IMR-90 (cell line): ENCODE results near the gene DDX10. TPM values are rescaled to one million over a fixed set of nuclear protein-coding genes. Genes with fewer than 3 reads are reported as not detected.

ENCODE experiments used
- ATAC-seq: fragments of 200-7000 bp; cut with Tn5 transposase; 2 replicates; pipeline ENCODE4 v1.9.1; 2020; ENCODE audit warnings: low read depth, mild to moderate bottlenecking, moderate library complexity
- BruUV-seq: library from RNA; stranded (reverse); fragments of 400-500 nt; replicated peaks from 2 replicates; lab custom pipeline; 2021; lab: Mats Ljungman, UMichigan
- CTCF ChIA-PET: fragments of 300-600 bp; formaldehyde crosslinking; extraction: SDS; loops from one replicate; lab custom pipeline; 2021; ENCODE audit warnings: antibody characterized with exemption; lab: Yijun Ruan, JAX
- POLR2A ChIA-PET: fragments of 300-600 bp; sonication (Branson Sonifier 250); formaldehyde crosslinking; loops from one replicate; lab custom pipeline; 2022; ENCODE audit warnings: antibody characterized with exemption; ENCODE audit not compliant: unreplicated experiment; lab: Charles Lee
- DNase-seq: peaks from one replicate; pipeline ENCODE4 v3.0.0; 2013
- H2AFZ ChIP-seq: replicated peaks from 2 replicates; pipeline ENCODE3; 2013; ENCODE audit warnings: low read length, mild to moderate bottlenecking; ENCODE audit not compliant: poor library complexity
- H2AK5ac ChIP-seq: 2 replicates; pipeline ENCODE4 v1.6.1; 2013; ENCODE audit warnings: low read depth, low read length, inconsistent platforms
- H2AK9ac ChIP-seq: replicated peaks from 2 replicates; pipeline ENCODE3; 2013; ENCODE audit warnings: mild to moderate bottlenecking, low read depth, low read length, moderate library complexity; ENCODE audit not compliant: poor library complexity
- H2BK120ac ChIP-seq: 2 replicates; pipeline ENCODE4 v1.6.1; 2013; ENCODE audit warnings: low read depth, low read length, inconsistent platforms
- H2BK15ac ChIP-seq: 3 replicates; pipeline ENCODE4 v1.6.1; 2013; ENCODE audit warnings: low read depth, low read length, inconsistent platforms
- H2BK20ac ChIP-seq: 2 replicates; pipeline ENCODE4 v1.6.1; 2013; ENCODE audit warnings: low read depth, mild to moderate bottlenecking, inconsistent platforms, low read length, moderate library complexity
- H2BK5ac ChIP-seq: 2 replicates; pipeline ENCODE4 v1.6.1; 2013; ENCODE audit warnings: mild to moderate bottlenecking, low read depth, low read length, inconsistent platforms; ENCODE audit not compliant: poor library complexity, severe bottlenecking
- H3K14ac ChIP-seq: replicated peaks from 2 replicates; pipeline ENCODE4 v1.6.1; 2013; ENCODE audit warnings: low read depth, low read length, inconsistent platforms
- H3K18ac ChIP-seq: 2 replicates; pipeline ENCODE4 v1.6.1; 2013; ENCODE audit warnings: low read depth, low read length, control low read depth
- H3K23ac ChIP-seq: 2 replicates; pipeline ENCODE4 v1.6.1; 2013; ENCODE audit warnings: low read depth, low read length, inconsistent platforms
- H3K27ac ChIP-seq: 2 replicates; pipeline ENCODE4 v1.5.1; 2013; ENCODE audit warnings: mild to moderate bottlenecking, control low read depth, low read length; ENCODE audit not compliant: insufficient read depth
- H3K27me3 ChIP-seq: 2 replicates; pipeline ENCODE4 v1.6.1; 2013; ENCODE audit warnings: low read length; ENCODE audit not compliant: control insufficient read depth, insufficient read depth
- H3K36me3 ChIP-seq: 2 replicates; pipeline ENCODE4 v1.6.1; 2013; ENCODE audit warnings: low read length, mixed read lengths; ENCODE audit not compliant: control insufficient read depth, insufficient read depth
- H3K4ac ChIP-seq: 2 replicates; pipeline ENCODE4 v1.6.1; 2013; ENCODE audit warnings: low read depth, low read length, inconsistent platforms
- H3K4me1 ChIP-seq: 2 replicates; pipeline ENCODE4 v1.6.1; 2013; ENCODE audit warnings: low read length, mixed read lengths; ENCODE audit not compliant: control insufficient read depth, insufficient read depth
- H3K4me2 ChIP-seq: 2 replicates; pipeline ENCODE4 v1.6.1; 2013; ENCODE audit warnings: low read depth, mild to moderate bottlenecking, control low read depth, low read length, moderate library complexity
- H3K4me3 ChIP-seq: 2 replicates; pipeline ENCODE4 v1.5.1; 2013; ENCODE audit warnings: low read depth, mild to moderate bottlenecking, control low read depth, low read length, moderate library complexity; ENCODE audit not compliant: insufficient read depth
- H3K56ac ChIP-seq: 2 replicates; pipeline ENCODE4 v1.6.1; 2013; ENCODE audit warnings: low read length, inconsistent platforms; ENCODE audit not compliant: insufficient read depth; ENCODE audit errors: extremely low read depth
- H3K79me1 ChIP-seq, 2 experiments: 2 replicates each; pipeline ENCODE4 v1.6.1; 2013; ENCODE audit warnings: low read length in 2 of 2, inconsistent platforms in 1 of 2, low read depth in 1 of 2
- H3K9ac ChIP-seq: 2 replicates; pipeline ENCODE4 v1.6.1; 2013; ENCODE audit warnings: low read depth, low read length, control low read depth
- H3K9me1 ChIP-seq: 2 replicates; pipeline ENCODE4 v1.6.1; 2013; ENCODE audit warnings: low read length, inconsistent platforms; ENCODE audit not compliant: insufficient read depth
- H3K9me3 ChIP-seq: 2 replicates; pipeline ENCODE4 v1.6.1; 2013; ENCODE audit warnings: low read length; ENCODE audit not compliant: control insufficient read depth, insufficient read depth
- H4K20me1 ChIP-seq: 2 replicates; pipeline ENCODE4 v1.6.1; 2013; ENCODE audit warnings: low read length, inconsistent platforms; ENCODE audit not compliant: insufficient read depth
- H4K5ac ChIP-seq: 2 replicates; pipeline ENCODE4 v1.6.1; 2013; ENCODE audit warnings: mild to moderate bottlenecking, low read depth, low read length, control low read depth
- H4K8ac ChIP-seq, 2 experiments: 2 replicates each; pipeline ENCODE4 v1.6.1; 2013; ENCODE audit warnings: low read depth in 2 of 2, low read length in 2 of 2, control low read depth in 1 of 2, inconsistent platforms in 1 of 2
- H4K91ac ChIP-seq: 2 replicates; pipeline ENCODE4 v1.6.1; 2013; ENCODE audit warnings: low read depth, low read length, inconsistent platforms; ENCODE audit not compliant: insufficient read depth
- POLR2A ChIP-seq: IDR thresholded peaks from 2 replicates; pipeline ENCODE4 v1.6.1; 2012; ENCODE audit warnings: mild to moderate bottlenecking, low read depth, low read length
- RAD21 ChIP-seq: IDR thresholded peaks from 2 replicates; pipeline ENCODE4 v1.6.1; 2012; ENCODE audit warnings: low read length, improper control_type of control experiment
- WGBS, 2 experiments: methylation state at CpG; one replicate each; pipeline versions ENCODE4 v1.1.5 to v1.1.7; 2013; ENCODE audit warnings: missing lambda C conversion rate in 2 of 2; ENCODE audit not compliant: insufficient read length in 1 of 2; ENCODE audit errors: extremely low coverage in 2 of 2; 5-methylcytosine and 5-hydroxymethylcytosine counted together
- dilution Hi-C: fragments of 300-500 bp; cut with HindIII; formaldehyde crosslinking; loops from one replicate; pipeline ENCODE4 v1.14.3; 2018; ENCODE audit warnings: low sequenced_read_pairs; ENCODE audit not compliant: unreplicated experiment
- in situ Hi-C: fragments of 300-500 bp; cut with MboI; formaldehyde crosslinking; loops from 3 replicates; pipeline ENCODE4 v1.14.3; 2019; ENCODE audit warnings: low sequenced_read_pairs, inconsistent platforms, mixed read lengths
- intact Hi-C: fragments of 100-400 bp; cut with micrococcal nuclease; formaldehyde crosslinking; loops from 2 replicates; pipeline ENCODE4 v1.10.0; 2022
- polyA plus RNA-seq, 3 experiments: library from polyadenylated mRNA; depleted of rRNA; stranded (reverse); fragments of >200 nt; gene quantifications; 2 replicates each; pipeline ENCODE4 v1.2.3, GENCODE V29; 2012; ENCODE audit warnings: low replicate concordance in 1 of 3
- total RNA-seq: library from RNA; depleted of rRNA; stranded (reverse); fragments of >200 nt; gene quantifications from 2 replicates; pipeline ENCODE4 v1.2.3, GENCODE V29; 2012

DDX10 gene
- total and polyA plus RNA-seq, 2 of the 4 experiments (the other 2 are of a cell fraction): 20.0 to 31.9 TPM

- Histone ChIP-seq H3K4me2 (no peak overlapping the region), H3K9ac (no peak overlapping the region), H3K4me1 (peaks cover 4% of the 10 kb centered on the region), H2AK9ac (no peak overlapping the region), H3K9me1 (no peaks in the 10 kb centered on the region), H3K18ac (no peak overlapping the region), H2BK120ac (no peak overlapping the region), H3K79me1 (peaks cover 3 to 7% of the 10 kb centered on the region in 2 experiments; a peak in 2 of 4 replicates), H3K27ac (no peak overlapping the region), H2BK15ac (no peak overlapping the region), H4K91ac (no peak overlapping the region), H3K56ac (no peak overlapping the region), H3K4ac (no peak overlapping the region), H2BK5ac (no peak overlapping the region), H3K14ac (no peak overlapping the region), H3K4me3 (no peak overlapping the region), H3K36me3 (no peaks in the 10 kb centered on the region), H2AFZ (no peak overlapping the region), H2BK20ac (no peak overlapping the region), H4K5ac (no peak overlapping the region), H3K9me3 (no peaks in the 10 kb centered on the region), H2AK5ac (no peak overlapping the region), H3K27me3 (no peaks in the 10 kb centered on the region), H4K20me1 (no peaks in the 10 kb centered on the region), H4K8ac (no peak overlapping the region), H3K23ac (no peak overlapping the region)
- ATAC-seq (no peak), DNase-seq (peak; percentile 16)
- TF ChIP-seq RAD21: no peak
- TF ChIP-seq POLR2A: no peak
- BruUV-seq: no TSS peak
- intact Hi-C loops (no loop called here), in situ Hi-C loops (no loop called here), dilution Hi-C loops (no loop called here)
- POLR2A ChIA-PET: no interaction called here
- no CpG with 5 or more reads among the region's 1 CpG for WGBS, 2 experiments
- CTCF ChIA-PET: interaction anchor here (0.7 kb wide), 1 partner anchor 127 kb away, joined by 3 read pairs; no protein-coding TSS in a partner anchor
These were observed 160.5 kb downstream of the DDX10 start for GRCh38 chr11:108825381-108825780.
